ENCODE data around the gene NCKAP5.

NCKAP5 gene

GRCh38 chr2:132984731-132985130, 583.5 kb downstream of the NCKAP5 start:
- DNase-seq (ENCODE audit: low read depth), result no peak

GRCh38 chr2:132980304-132980703, 588.0 kb downstream of the NCKAP5 start:
- no peak for DNase-seq (ENCODE audit: low read depth)

- DNase-seq (ENCODE audit: low read depth), result no peak
These were observed 588.7 kb downstream of the NCKAP5 start for GRCh38 chr2:132979339-132980093.

- no peak for DNase-seq (ENCODE audit: low read depth)
These were observed 589.4 kb downstream of the NCKAP5 start for GRCh38 chr2:132978840-132979239.

GRCh38 chr2:132977812-132978529, 590.3 kb downstream of the NCKAP5 start:
- DNase-seq (ENCODE audit: low read depth), result no peak

- DNase-seq (ENCODE audit: low read depth), result no peak
These were observed 592.8 kb downstream of the NCKAP5 start for GRCh38 chr2:132975193-132976105.

- no peak for DNase-seq (ENCODE audit: low read depth)
These were observed 593.7 kb downstream of the NCKAP5 start for GRCh38 chr2:132974467-132975095.

GRCh38 chr2:132971310-132972061, 596.8 kb downstream of the NCKAP5 start:
- DNase-seq (ENCODE audit: low read depth), result no peak

- DNase-seq (ENCODE audit: low read depth), result no peak
These were observed 598.8 kb downstream of the NCKAP5 start for GRCh38 chr2:132969371-132969985.

- no peak for DNase-seq (ENCODE audit: low read depth)
These were observed 602.8 kb downstream of the NCKAP5 start for GRCh38 chr2:132965460-132965859.

- DNase-seq (ENCODE audit: low read depth), result no peak
These were observed 605.1 kb downstream of the NCKAP5 start for GRCh38 chr2:132963161-132963560.

- DNase-seq (ENCODE audit: low read depth), result no peak
These were observed 609.4 kb downstream of the NCKAP5 start for GRCh38 chr2:132958887-132959286.

GRCh38 chr2:132955871-132956615, 612.2 kb downstream of the NCKAP5 start:
- no peak for DNase-seq (ENCODE audit: low read depth)

GRCh38 chr2:132953771-132954170, 614.5 kb downstream of the NCKAP5 start:
- DNase-seq (ENCODE audit: low read depth), result no peak

GRCh38 chr2:132951008-132951714, 617.1 kb downstream of the NCKAP5 start:
- no peak for DNase-seq (ENCODE audit: low read depth)

- DNase-seq (ENCODE audit: low read depth), result no peak
These were observed 619.2 kb downstream of the NCKAP5 start for GRCh38 chr2:132949108-132949507.

GRCh38 chr2:132948211-132948610, 620.1 kb downstream of the NCKAP5 start:
- no peak for DNase-seq (ENCODE audit: low read depth)

- DNase-seq (ENCODE audit: low read depth), result no peak
These were observed 624.4 kb downstream of the NCKAP5 start for GRCh38 chr2:132943829-132944228.

GRCh38 chr2:132941296-132942020, 626.8 kb downstream of the NCKAP5 start:
- no peak for DNase-seq (ENCODE audit: low read depth)

All from HS-27A (cell line).